HG03139 (cell line): ENCODE measurements around the gene LKAAEAR1.

Experiments used
- ATAC-seq: cut with Tn5 transposase; IDR thresholded peaks from one replicate; pipeline ENCODE4 v1.9.1; 2021; ENCODE audit not compliant: unreplicated experiment

The LKAAEAR1 gene

GRCh38 chr20:64080013-64080812 is 4.0 kb downstream of the LKAAEAR1 start, which contains the start of gene OPRL1:
Gene OPRL1, plus strand, starts transcription at chr20:64080082. Its CDS starts 12,639 bp downstream, at chr20:64092721.
- ATAC-seq, result no peak

- ATAC-seq, result peak; percentile 34
Observed at GRCh38 chr20:64079273-64080012, 4.8 kb downstream of the LKAAEAR1 start, which contains the start of gene RGS19. Gene RGS19, minus strand, starts transcription at chr20:64079518. Its CDS starts 2,632 bp downstream, at chr20:64076886.

GRCh38 chr20:64078934-64079272 is 5.3 kb downstream of the LKAAEAR1 start:
- ATAC-seq, result no peak

- ATAC-seq, result no peak
Observed at GRCh38 chr20:64077876-64078551, 6.2 kb downstream of the LKAAEAR1 start.

- no peak for ATAC-seq
Observed at GRCh38 chr20:64077541-64077875, 6.7 kb downstream of the LKAAEAR1 start.

- no peak for ATAC-seq
Observed at GRCh38 chr20:64077094-64077493, 7.1 kb downstream of the LKAAEAR1 start.

- no peak for ATAC-seq
Observed at GRCh38 chr20:64076061-64076997, 7.9 kb downstream of the LKAAEAR1 start.

- ATAC-seq, result no peak
Observed at GRCh38 chr20:64075556-64075955, 8.6 kb downstream of the LKAAEAR1 start.

- no peak for ATAC-seq
Observed at GRCh38 chr20:64074963-64075362, 9.2 kb downstream of the LKAAEAR1 start.

- no peak for ATAC-seq
Observed at GRCh38 chr20:64074184-64074789, 9.9 kb downstream of the LKAAEAR1 start.

- no peak for ATAC-seq
Observed at GRCh38 chr20:64073476-64074183, 10.6 kb downstream of the LKAAEAR1 start.

GRCh38 chr20:64072498-64073063 is 11.6 kb downstream of the LKAAEAR1 start:
- no peak for ATAC-seq

- ATAC-seq, result no peak
Observed at GRCh38 chr20:64071341-64072332, 12.6 kb downstream of the LKAAEAR1 start.

- ATAC-seq, result no peak
Observed at GRCh38 chr20:64070244-64070993, 13.8 kb downstream of the LKAAEAR1 start.

- ATAC-seq, result no peak
Observed at GRCh38 chr20:64069614-64070243, 14.5 kb downstream of the LKAAEAR1 start.

- ATAC-seq, result no peak
Observed at GRCh38 chr20:64069209-64069613, 15.0 kb downstream of the LKAAEAR1 start.
